RPMI7951 (cell line): ENCODE measurements around the gene KRTAP10-6. TPM values are rescaled to one million over a fixed set of nuclear protein-coding genes. Genes with fewer than 3 reads are reported as not detected.
"Not testable (repeated sequence)": the region's sequence is repeated elsewhere in the genome, so short reads cannot be mapped to it uniquely, and the experiment has no call there.

Source experiments
- DNase-seq: peaks from one replicate; pipeline ENCODE4 v3.0.0-alpha.2; 2012; ENCODE audit warnings: low read depth
- total RNA-seq: library from RNA; depleted of rRNA; stranded (reverse); fragments of >200 nt; shearing (Covaris generic); gene quantifications from 2 replicates; pipeline ENCODE4 v1.2.3, GENCODE V29; 2014; rRNA removed

The KRTAP10-6 gene
- total RNA-seq, 1 experiment from 2014 or later = not detected

DNA sequence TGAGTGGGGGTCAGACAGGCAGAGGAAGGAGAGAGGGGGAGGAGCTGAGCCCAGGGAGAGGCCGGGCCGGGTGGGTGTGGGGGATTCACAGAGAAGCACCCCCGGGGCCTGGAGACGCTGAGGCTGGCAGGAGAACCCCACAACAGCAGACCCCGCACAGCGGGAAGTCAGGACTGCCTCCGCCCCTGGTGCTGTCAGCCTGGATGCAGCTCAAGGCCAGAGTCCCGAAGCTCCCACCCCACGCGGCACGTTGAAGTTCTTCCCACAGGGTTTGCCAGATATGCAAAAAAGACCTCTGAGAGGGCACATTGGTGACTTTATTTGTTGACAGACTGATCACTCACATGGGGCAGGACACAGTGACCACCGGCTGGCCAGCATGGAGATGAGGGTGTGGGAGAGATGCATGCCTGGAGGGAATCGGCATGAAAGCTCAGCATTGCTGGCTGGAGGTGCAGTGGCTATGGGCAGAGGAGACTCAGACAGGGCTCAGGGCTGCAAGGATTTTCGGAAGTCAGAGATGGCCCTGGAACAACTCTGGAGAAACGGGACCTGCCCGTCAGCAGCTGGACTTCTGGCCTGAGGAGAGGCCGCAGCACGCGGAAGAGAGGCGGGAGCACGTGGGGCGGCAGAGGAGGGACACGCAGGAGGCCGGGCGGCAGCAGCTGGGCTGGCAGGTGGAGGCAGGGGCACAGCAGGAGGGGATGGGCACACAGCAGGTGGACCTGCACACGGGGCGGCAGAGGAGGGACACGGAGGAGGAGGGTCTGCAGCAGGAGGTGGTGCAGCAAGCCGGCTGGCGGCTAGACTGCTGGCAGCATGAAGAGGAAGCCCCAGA is 34.6 kb downstream of the KRTAP10-6 start:
- DNase-seq = no peak

DNA sequence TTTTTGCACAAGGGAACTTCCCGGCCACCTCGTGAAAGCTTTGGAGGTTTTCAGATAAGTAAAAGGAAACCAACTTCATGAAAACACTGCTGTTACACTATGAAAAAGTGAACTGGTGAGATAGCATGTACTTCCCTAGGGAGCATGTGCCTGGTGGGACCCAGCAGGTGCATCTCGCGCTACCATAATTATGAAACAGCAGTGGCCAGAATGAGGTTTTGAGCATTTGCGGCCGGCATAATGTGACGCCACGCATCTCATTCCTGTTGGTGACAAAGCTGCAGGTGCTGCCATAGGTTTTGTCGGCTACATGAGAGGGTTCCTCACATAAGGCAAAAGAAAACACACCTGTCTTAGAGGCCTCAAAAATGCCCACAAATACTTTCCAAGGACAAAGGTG is 35.4 kb downstream of the KRTAP10-6 start:
- DNase-seq = no peak

DNA sequence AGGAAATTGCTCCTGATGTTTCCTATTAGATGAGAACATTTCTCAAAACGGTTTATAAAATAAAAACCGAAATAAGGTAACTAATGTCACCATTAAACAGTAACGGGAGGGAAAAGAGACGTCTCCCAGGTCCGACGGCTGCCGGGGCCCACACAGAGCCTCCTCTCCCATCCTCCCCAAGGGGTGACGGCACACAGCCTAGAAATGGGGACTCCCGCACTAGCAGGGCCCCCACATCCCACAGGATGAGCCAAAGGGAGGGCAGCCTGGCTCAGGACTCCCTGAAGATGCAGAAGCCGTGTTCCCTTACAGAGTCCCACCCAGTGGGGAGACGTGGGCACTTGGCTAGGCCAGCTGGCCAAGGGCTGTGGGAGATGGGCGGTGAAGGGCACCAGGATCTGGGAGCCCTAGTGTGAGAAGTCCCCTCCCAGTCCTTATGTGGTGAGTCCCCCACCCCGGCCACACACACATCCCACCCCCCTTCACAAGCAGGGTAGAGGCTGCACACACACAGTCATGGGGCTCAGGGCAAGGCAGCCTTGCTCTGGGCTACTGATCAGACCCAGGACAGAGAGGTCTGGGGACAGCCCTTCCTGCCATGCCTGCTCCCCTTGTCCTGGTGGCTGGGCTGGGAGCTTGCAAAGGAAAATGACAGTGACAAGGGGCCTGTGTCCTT is 37.0 kb downstream of the KRTAP10-6 start:
- no peak for DNase-seq

DNA sequence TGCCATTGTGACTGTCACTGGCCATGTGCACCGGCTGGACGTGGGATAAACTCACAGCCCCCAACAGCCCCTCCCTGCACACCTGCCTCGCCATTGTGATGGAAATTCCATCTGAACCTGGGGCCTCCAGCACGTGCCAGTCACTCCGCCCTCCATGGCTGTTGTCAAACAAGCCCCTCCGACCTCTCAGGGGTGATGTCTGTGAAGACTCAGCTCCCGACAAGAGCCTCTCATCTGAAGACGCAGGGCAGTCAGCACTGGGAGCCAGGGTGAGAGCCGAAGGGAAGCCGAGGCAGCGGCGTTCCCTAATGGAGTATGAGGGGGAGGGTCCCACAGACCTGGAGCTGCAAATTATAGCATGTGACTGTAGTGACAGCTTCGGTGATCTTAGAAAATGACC is 39.6 kb downstream of the KRTAP10-6 start:
- no peak for DNase-seq

DNA sequence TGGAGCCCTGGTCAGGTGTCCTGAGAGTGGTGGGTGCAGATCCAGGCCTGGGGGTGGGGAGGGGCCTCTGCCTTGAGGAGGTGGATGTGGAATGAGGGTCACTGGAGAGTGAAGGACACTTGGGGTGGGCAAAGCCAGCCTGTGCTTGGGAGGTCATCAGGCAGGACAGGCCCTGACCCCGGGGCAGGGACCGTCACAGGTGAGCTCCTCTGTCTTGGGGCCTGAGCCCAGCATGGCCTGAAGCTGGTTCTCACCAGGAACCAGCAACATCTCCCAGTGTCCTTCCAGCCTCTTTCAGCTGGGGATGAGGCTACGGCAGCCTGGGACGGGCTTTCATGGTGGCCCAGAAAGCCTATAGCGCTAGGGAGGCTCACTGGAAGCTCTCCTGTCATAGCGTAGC is 40.2 kb downstream of the KRTAP10-6 start:
- no peak for DNase-seq

DNA sequence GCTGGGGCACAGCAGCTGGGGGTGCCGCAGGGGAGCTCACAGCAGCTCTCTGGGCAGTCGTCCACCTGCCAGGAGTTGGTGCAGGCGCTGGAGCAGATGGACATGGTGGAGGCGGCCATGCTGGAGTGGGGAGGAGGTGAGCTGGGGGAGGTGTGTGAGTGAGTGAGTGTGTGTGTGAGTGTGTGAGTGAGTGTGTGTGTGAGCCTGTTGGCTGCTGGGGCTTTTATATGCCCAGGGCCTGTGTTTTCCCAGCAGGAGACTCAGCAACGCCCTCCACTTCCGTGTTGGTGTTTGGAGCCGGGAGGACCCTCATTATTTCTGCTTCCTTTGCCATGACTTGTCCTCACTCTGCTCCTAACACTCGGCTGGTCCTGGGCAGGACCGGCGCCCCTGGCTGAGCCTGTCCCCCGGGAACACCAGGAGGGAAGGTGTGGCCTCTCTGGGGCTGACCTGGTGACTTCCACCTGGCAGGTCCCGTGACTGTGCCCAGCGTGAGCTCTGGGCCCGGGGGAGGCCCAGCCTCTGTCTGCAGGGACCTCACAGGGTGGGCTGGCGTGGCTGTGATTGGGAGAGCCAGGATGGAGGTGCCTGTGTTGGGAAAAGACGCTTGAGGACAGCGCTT is 40.9 kb downstream of the KRTAP10-6 start, which contains the start of gene KRTAP10-2:
Gene KRTAP10-2, minus strand, starts transcription at position 166 of the 622 bp plus-strand sequence. Its CDS starts 47 bp downstream, at position 119.
- no peak for DNase-seq

DNA sequence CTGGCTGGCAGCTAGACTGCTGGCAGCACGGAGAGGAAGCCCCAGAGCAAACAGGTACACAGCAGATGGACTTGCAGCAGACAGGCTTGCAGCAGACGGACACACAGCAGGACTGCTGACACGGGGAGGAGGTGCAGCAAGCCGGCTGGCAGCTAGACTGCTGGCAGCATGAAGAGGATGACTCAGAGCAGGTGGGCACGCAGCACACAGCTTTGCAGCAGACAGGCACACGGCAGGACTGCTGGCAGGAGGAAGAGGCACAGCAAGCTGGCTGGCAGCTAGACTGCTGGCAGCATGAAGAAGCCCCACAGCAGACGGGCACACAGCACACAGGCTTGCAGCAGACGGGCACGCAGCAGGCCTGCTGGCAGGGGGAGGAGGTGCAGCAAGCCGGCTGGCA is 41.5 kb downstream of the KRTAP10-6 start:
- no peak for DNase-seq

DNA sequence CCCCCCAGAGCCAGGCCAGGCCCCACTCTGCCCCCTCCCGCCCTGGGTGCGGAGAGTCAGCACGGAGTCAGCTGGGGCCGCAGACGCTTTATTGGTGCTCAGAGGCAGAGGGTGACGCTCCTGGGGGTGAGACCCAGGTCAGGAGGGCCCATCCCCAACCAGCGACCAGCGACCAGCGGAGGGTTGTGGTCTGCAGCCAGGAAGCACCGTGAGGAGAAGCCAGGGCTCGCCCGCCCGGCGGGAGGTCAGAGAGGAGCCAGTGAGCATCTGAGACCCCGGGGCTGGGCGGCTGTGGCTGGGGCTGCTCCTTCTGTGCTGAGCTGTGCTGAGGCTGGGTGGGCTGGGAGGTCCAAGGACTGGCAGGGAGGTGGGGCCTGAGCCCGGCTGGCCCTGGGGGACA is 42.0 kb downstream of the KRTAP10-6 start:
- DNase-seq = not testable (repeated sequence)

DNA sequence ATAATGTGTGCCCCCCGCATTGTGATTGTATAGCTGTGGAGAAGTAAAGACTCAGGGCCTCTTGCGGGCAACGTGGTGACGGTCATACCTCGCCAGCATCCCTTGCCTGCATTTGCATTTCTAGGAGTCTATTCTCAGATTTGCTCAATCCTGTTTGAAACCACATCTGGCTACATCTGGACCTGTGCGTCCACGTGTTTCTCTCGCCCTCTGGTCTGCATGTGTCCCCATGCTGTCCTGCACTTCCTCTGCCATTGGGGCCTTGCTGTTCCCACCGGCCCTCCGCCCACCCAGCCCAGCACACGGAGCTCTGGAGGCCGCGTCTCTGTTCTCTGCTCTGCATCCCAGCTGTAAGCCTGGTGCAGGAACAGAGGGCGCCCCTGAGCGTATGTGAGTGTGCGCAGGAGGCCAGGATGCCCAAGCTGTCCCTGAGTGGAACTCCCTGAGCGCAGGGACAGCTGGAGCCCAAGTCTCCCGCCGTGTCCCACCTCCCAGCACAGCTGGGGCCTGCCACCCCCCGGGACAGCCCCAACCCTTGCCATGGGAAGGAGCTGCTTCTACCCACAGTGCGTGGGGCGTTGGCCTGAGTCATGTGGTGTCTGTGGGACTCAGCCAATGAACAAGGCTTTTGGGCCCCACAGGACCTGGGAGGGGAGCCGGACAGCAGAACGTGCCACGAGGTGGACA is 42.6 kb downstream of the KRTAP10-6 start:
- DNase-seq = no peak

DNA sequence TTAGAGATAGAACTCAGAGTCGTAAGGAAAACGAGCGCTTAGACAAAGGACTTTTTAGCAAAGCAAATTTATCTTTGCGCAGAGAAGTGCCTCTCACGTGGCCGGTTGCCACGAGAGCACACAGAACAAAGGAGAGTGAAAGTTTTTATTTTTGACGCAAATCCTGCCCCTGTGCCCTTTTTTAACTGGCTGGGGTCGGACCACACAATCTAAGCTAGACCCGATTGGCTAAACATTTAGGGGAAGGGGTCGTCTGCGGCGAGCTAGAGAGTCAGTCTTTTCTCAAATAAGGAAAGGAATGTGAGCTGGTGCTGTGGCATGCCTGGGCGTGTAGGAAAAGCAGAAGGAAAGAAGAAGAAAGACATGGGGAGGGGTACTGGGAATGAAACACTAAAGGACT is 43.4 kb downstream of the KRTAP10-6 start:
- DNase-seq = no peak

DNA sequence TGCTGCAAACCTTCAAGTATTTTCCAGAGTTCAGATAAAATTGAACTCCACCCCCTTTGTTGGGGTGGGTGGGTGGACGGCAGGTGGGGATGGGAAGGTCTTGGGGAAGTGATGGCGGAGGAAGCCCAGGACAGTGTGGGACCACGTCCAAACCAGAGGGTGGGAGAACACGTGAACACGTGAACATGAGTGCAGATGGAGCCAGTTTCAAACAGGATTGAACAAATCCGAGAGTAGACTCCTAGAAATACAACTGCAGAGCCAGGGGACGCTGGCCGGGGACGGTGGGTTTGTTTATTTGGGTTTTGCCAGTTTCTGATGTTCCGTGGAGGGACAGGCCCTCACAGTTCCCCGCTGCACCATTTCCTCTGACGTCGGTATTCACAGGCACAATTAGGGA is 43.9 kb downstream of the KRTAP10-6 start:
- DNase-seq = no peak

DNA sequence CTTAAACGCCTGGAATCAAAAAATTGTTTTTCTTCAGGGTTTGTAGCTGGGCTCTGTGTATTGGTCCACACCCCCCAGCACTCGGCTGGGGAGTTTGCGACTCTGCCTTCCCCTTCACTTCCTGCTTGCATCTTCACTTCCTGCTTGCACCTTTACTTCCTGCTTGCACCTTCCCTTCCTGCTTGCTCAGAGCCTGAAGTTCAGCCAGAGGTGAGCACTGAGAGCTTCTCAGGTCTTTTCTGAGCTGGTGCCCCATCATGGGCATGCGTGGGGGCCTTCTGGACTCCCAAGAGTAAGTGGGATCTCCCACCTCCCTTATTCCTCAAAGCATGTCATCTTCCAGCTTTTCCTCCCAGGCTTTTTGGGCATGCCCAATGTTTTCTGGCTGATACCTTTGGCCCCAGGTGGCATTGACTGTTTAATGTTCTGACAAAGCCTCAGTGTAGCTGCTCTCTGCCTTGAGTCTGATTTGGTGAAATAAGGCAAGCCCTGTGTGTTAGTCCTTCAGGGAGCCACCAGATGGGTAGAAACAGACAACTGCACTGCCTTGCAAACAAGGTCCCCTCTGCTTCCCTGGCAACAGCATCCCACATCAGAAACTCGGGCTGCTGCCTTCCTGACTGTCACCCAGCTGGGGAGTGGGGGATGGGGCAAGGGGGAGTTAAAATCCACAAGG is 44.5 kb downstream of the KRTAP10-6 start:
- DNase-seq = no peak

DNA sequence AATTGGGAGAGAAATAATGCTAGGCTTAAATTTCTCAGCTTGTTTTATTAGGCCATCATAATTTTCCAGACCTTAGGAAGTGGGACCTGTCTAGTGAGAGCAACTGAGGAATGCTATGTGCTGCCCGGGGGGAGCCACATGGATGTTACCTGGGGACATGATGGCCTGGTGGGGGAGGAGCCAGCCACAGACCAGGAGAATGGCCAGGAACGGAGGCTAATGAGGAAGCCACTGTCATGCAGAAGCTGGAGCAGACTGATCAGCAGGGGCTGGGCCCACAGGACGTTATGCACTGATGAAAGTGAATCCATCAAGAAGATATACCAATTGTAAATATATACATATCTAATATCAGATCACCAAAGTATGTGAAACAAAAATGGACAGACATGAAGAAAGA is 47.7 kb downstream of the KRTAP10-6 start:
- no peak for DNase-seq

DNA sequence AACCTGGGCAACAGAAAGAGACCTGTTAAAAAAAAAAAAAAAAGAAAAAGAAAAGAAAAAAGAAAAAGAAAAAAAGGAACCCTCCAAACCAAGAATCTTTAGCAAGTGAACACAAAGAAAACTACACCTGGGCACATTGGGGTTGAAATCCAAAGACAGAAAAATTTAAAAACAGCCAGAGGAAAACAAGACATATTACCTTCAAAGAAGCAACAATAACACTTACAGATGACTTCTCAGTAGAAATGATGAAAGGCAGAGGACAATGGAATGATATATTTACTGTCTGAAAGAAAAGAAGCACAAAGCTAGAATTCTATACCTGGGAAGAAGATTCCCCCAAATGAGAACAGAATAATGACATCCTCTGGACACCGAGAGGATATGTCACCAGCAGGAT is 49.6 kb downstream of the KRTAP10-6 start:
- DNase-seq = no peak

Other genes with a start within 250 kb of the KRTAP10-6 start
- 6.7 and 10.4 TPM in 2 replicates for gene TRPM2, start 238.9 kb downstream of the KRTAP10-6 start, total RNA-seq
- gene LRRC3, start 137.0 kb downstream of the KRTAP10-6 start, total RNA-seq = 1.6 and 1.9 TPM in 2 replicates
- gene KRTAP10-1, start 52.3 kb downstream of the KRTAP10-6 start, total RNA-seq = not detected in 2 replicates
- gene KRTAP10-2, start 41.0 kb downstream of the KRTAP10-6 start, total RNA-seq = not detected in 2 replicates
- gene KRTAP10-3, start 33.7 kb downstream of the KRTAP10-6 start, total RNA-seq = not detected in 2 replicates
- gene KRTAP10-4, start 18.8 kb downstream of the KRTAP10-6 start, total RNA-seq = not detected in 2 replicates
- gene KRTAP10-5, start 11.9 kb downstream of the KRTAP10-6 start, total RNA-seq = not detected in 2 replicates
- gene KRTAP10-7, start 8.1 kb upstream of the KRTAP10-6 start, total RNA-seq = not detected in 2 replicates
- gene KRTAP10-8, start 19.6 kb upstream of the KRTAP10-6 start, total RNA-seq = not detected in 2 replicates
- gene KRTAP10-9, start 34.6 kb upstream of the KRTAP10-6 start, total RNA-seq = not detected in 2 replicates
- gene KRTAP10-10, start 44.9 kb upstream of the KRTAP10-6 start, total RNA-seq = not detected in 2 replicates
- not detected in 2 replicates for gene KRTAP10-11, start 53.9 kb upstream of the KRTAP10-6 start, total RNA-seq
- gene KRTAP12-4, start 62.2 kb upstream of the KRTAP10-6 start, total RNA-seq = not detected in 2 replicates
- gene KRTAP12-3, start 65.4 kb upstream of the KRTAP10-6 start, total RNA-seq = not detected in 2 replicates
- gene KRTAP12-2, start 74.4 kb upstream of the KRTAP10-6 start, total RNA-seq = not detected in 2 replicates
- gene KRTAP12-1, start 89.7 kb upstream of the KRTAP10-6 start, total RNA-seq = not detected in 2 replicates
- gene KRTAP10-12, start 104.7 kb upstream of the KRTAP10-6 start, total RNA-seq = not detected in 2 replicates
- gene TSPEAR, start 119.1 kb upstream of the KRTAP10-6 start, total RNA-seq = not detected in 2 replicates
- 40.2 and 40.7 TPM in 2 replicates for gene UBE2G2, start 209.3 kb upstream of the KRTAP10-6 start, total RNA-seq
- gene SUMO3, start 225.6 kb upstream of the KRTAP10-6 start, total RNA-seq = 88.6 and 100.0 TPM in 2 replicates